B cell (primary cell): ENCODE data around the gene OR52E8. TPM values are rescaled to one million over a fixed set of nuclear protein-coding genes. Genes with fewer than 3 reads are reported as not detected.

Experiments
- ATAC-seq: fragments of 200-7000 bp; cut with Tn5 transposase; one replicate; pipeline ENCODE4 v1.10.0; 2021; ENCODE audit warnings: low read depth, mild to moderate bottlenecking, moderate number of reproducible peaks, moderate library complexity
- CTCF ChIA-PET: fragments of 350-600 bp; sonication (Branson Sonifier 250); formaldehyde crosslinking; loops from one replicate; lab custom pipeline; 2021; ENCODE audit warnings: antibody characterized with exemption, inconsistent platforms; lab: Charles Lee
- POLR2A ChIA-PET: fragments of 350-600 bp; sonication (Branson Sonifier 250); formaldehyde crosslinking; loops from one replicate; lab custom pipeline; 2021; ENCODE audit warnings: antibody characterized with exemption; lab: Charles Lee
- DNase-seq: peaks from one replicate; pipeline ENCODE4 v3.0.0; 2013
- H2AFZ ChIP-seq: 2 replicates; pipeline ENCODE4 v1.6.1; 2012; ENCODE audit warnings: mild to moderate bottlenecking, low read depth, low read length; ENCODE audit not compliant: insufficient read depth, poor library complexity, severe bottlenecking
- H3K27ac ChIP-seq, 2 donors: 1 replicate in 1 of 2; 2 replicates in 1 of 2; pipeline ENCODE4 v1.5.1; 2012 to 2013; ENCODE audit warnings: low read length in 2 of 2, mild to moderate bottlenecking in 2 of 2, moderate library complexity in 1 of 2
- H3K27me3 ChIP-seq, 4 experiments: fragments of 200-600 bp in 1 of 4; sonication (generic) in 1 of 4; replicated peaks in 1 of 4; 1 replicate in 2 of 4; 2 replicates in 2 of 4; pipeline versions ENCODE4 v1.6.1 to v1.7.0; 2013 to 2016; ENCODE audit warnings: low read length in 3 of 4, mild to moderate bottlenecking in 2 of 4, mixed read lengths in 1 of 4, moderate library complexity in 1 of 4; ENCODE audit not compliant: insufficient read depth in 4 of 4, control insufficient read depth in 3 of 4; ENCODE audit errors: control extremely low read depth in 1 of 4
- H3K36me3 ChIP-seq, 2 experiments: replicated peaks in 1 of 2; 1 replicate in 1 of 2; 2 replicates in 1 of 2; pipeline versions ENCODE4 v1.6.1 to v1.7.1; 2013; ENCODE audit warnings: low read length in 1 of 2; ENCODE audit not compliant: insufficient read depth in 2 of 2, control insufficient read depth in 1 of 2; ENCODE audit errors: control extremely low read depth in 1 of 2, extremely low read depth in 1 of 2
- H3K4me1 ChIP-seq, 2 donors: fragments of 200-600 bp in 1 of 2; sonication (generic) in 1 of 2; 1 replicate in 1 of 2; 2 replicates in 1 of 2; pipeline versions ENCODE4 v1.5.1 to v1.6.1; 2013 to 2017; ENCODE audit warnings: low read length in 2 of 2; ENCODE audit not compliant: control insufficient read depth in 2 of 2, insufficient read depth in 2 of 2
- H3K4me2 ChIP-seq: replicated peaks from 2 replicates; pipeline ENCODE3; 2012; ENCODE audit warnings: mild to moderate bottlenecking, low read depth, low read length; ENCODE audit not compliant: poor library complexity, severe bottlenecking
- H3K4me3 ChIP-seq, 5 experiments: fragments of 200-600 bp in 1 of 5; sonication (generic) in 1 of 5; 1 replicate in 3 of 5; 2 replicates in 2 of 5; pipeline versions ENCODE4 v1.5.1 to v1.7.0; 2011 to 2016; ENCODE audit warnings: low read length in 4 of 5, mild to moderate bottlenecking in 4 of 5, low read depth in 2 of 5, control low read depth in 1 of 5, moderate library complexity in 1 of 5; ENCODE audit not compliant: insufficient read depth in 1 of 5; ENCODE audit errors: control extremely low read depth in 1 of 5, extremely low read depth in 1 of 5
- H3K79me2 ChIP-seq: fragments of 200-600 bp; sonication (generic); one replicate; pipeline ENCODE4 v1.6.0; 2016; ENCODE audit warnings: low read length; ENCODE audit not compliant: control insufficient read depth, insufficient read depth
- H3K9ac ChIP-seq: fragments of 200-600 bp; sonication (generic); 2 replicates; pipeline ENCODE4 v1.6.1; 2017; ENCODE audit warnings: mild to moderate bottlenecking, low read length, moderate library complexity
- H3K9me3 ChIP-seq, 3 donors: one replicate each; pipeline versions ENCODE4 v1.6.1 to v1.7.1; 2013; ENCODE audit warnings: low read length in 2 of 3; ENCODE audit not compliant: control insufficient read depth in 2 of 3, insufficient read depth in 1 of 3; ENCODE audit errors: control extremely low read depth in 1 of 3
- H4K20me1 ChIP-seq: 2 replicates; pipeline ENCODE4 v1.6.0; 2012; ENCODE audit warnings: mild to moderate bottlenecking, low read length; ENCODE audit not compliant: insufficient read depth, control insufficient read depth, poor library complexity, severe bottlenecking
- H3K27ac Mint-ChIP-seq: one replicate; pipeline ENCODE4 v1.8.0; 2021; ENCODE audit warnings: mixed read lengths
- H3K27me3 Mint-ChIP-seq: one replicate; pipeline ENCODE4 v1.8.0; 2021; ENCODE audit warnings: mixed read lengths
- H3K4me1 Mint-ChIP-seq: one replicate; pipeline ENCODE4 v1.8.0; 2021; ENCODE audit warnings: mixed read lengths
- H3K4me3 Mint-ChIP-seq: one replicate; pipeline ENCODE4 v1.8.0; 2021; ENCODE audit warnings: mixed read lengths
- H3K9me3 Mint-ChIP-seq: one replicate; pipeline ENCODE4 v1.8.0; 2022; ENCODE audit warnings: mixed read lengths; ENCODE audit not compliant: insufficient read depth
- EZH2 ChIP-seq: IDR thresholded peaks from 2 replicates; pipeline ENCODE4 v1.6.1; 2012; ENCODE audit warnings: borderline replicate concordance, low read depth, mild to moderate bottlenecking, moderate library complexity, low read length; ENCODE audit not compliant: insufficient read depth, poor library complexity, severe bottlenecking
- WGBS: methylation state at CpG from one replicate; pipeline ENCODE4 v1.1.5; 2013; ENCODE audit warnings: missing lambda C conversion rate; ENCODE audit not compliant: insufficient coverage; 5-methylcytosine and 5-hydroxymethylcytosine counted together
- intact Hi-C: fragments of 100-400 bp; cut with micrococcal nuclease; formaldehyde crosslinking; loops from one replicate; pipeline ENCODE4 v1.10.0; 2022
- polyA plus RNA-seq: library from polyadenylated mRNA; depleted of rRNA; stranded (reverse); fragments of >200 nt; gene quantifications from 2 replicates; pipeline ENCODE4 v1.2.3, GENCODE V29; 2012
- total RNA-seq, 2 donors: library from RNA; stranded (reverse); fragments of 120-200 nt in 1 of 2; gene quantifications; 1 replicate in 1 of 2; 2 replicates in 1 of 2; pipeline versions ENCODE4 v1.2.3 to v1.2.4, GENCODE V29; 2013 to 2022
- TF ChIP-seq, protein P1 (sequence below): fragments of 200-600 bp; IDR thresholded peaks from one replicate; pipeline ENCODE4 v1.8.0; 2022; ENCODE audit warnings: antibody characterized with exemption, mild to moderate bottlenecking

OR52E8 gene
- total and polyA plus RNA-seq, 2 donors (not counting 1 experiment from before 2014, with no cell fraction given): not detected

DNA sequence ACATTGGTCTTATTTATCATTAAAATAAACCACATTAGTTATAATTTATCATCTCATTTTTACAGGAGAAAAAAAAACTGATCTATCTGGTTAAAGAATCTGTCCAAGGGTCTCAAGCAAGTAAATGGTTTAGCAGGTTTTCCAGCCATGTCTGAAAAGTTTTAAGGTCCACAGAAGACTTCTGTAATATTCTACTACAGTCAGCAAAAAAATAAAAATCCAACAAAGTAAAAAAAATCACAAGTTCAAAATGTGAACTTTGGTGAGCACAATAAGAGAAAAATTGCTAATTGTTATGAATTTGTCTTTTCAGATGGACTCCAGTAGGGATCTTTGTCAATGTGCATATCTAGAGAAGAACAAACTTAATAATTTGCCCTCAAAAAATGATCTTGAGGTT lies 24.3 kb upstream of the OR52E8 start:
- Histone ChIP-seq H3K27me3 (no peaks in the 10 kb centered on the region), H3K9ac (no peak overlapping the region), H2AFZ (no peak overlapping the region), H3K4me3 (no peak overlapping the region), H3K27ac (no peak overlapping the region), H3K36me3 (no peaks in the 10 kb centered on the region), H4K20me1 (no peaks in the 10 kb centered on the region), H3K4me2 (no peak overlapping the region), H3K4me1 (no peaks in the 10 kb centered on the region), H3K9me3 (no peaks in the 10 kb centered on the region), H3K79me2 (no peaks in the 10 kb centered on the region)
- no peaks in the 10 kb centered on the region for H3K9me3 Mint-ChIP-seq
- no peak overlapping the region for H3K27ac Mint-ChIP-seq
- H3K27me3 Mint-ChIP-seq: no peaks in the 10 kb centered on the region
- TF ChIP-seq, protein P1, sequence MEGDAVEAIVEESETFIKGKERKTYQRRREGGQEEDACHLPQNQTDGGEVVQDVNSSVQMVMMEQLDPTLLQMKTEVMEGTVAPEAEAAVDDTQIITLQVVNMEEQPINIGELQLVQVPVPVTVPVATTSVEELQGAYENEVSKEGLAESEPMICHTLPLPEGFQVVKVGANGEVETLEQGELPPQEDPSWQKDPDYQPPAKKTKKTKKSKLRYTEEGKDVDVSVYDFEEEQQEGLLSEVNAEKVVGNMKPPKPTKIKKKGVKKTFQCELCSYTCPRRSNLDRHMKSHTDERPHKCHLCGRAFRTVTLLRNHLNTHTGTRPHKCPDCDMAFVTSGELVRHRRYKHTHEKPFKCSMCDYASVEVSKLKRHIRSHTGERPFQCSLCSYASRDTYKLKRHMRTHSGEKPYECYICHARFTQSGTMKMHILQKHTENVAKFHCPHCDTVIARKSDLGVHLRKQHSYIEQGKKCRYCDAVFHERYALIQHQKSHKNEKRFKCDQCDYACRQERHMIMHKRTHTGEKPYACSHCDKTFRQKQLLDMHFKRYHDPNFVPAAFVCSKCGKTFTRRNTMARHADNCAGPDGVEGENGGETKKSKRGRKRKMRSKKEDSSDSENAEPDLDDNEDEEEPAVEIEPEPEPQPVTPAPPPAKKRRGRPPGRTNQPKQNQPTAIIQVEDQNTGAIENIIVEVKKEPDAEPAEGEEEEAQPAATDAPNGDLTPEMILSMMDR: no peak
- TF ChIP-seq EZH2: no peak
- DNase-seq (no peak), ATAC-seq (no peak)
- ChIA-PET POLR2A (no interaction called here), CTCF (interaction anchor here (1.3 to 1.6 kb wide), 2 partner anchors 9 to 12 kb away, joined by 3 to 5 read pairs; partner anchors contain the start of gene OR52E5)
- intact Hi-C loops: no loop called here
- H3K4me3 Mint-ChIP-seq: no peak overlapping the region
- H3K4me1 Mint-ChIP-seq: no peaks in the 10 kb centered on the region

- H3K27me3 Mint-ChIP-seq: no peaks in the 10 kb centered on the region
- CTCF ChIA-PET: no interaction called here
- Histone ChIP-seq H3K27ac (no peak within 1 kb of the TSS), H3K36me3 (no peaks in the 10 kb centered on the region), H3K4me2 (no peak within 1 kb of the TSS), H3K79me2 (no peaks in the 10 kb centered on the region), H3K4me3 (no peak within 1 kb of the TSS), H4K20me1 (no peaks in the 10 kb centered on the region), H2AFZ (no peak within 1 kb of the TSS), H3K9ac (no peak within 1 kb of the TSS), H3K27me3 (no peaks in the 10 kb centered on the region), H3K4me1 (no peaks in the 10 kb centered on the region), H3K9me3 (no peaks in the 10 kb centered on the region)
- POLR2A ChIA-PET: no interaction called here
- H3K27ac Mint-ChIP-seq: no peak within 1 kb of the TSS
- ATAC-seq (no peak), DNase-seq (no peak)
- intact Hi-C loops: no loop called here
- no peaks in the 10 kb centered on the region for H3K4me1 Mint-ChIP-seq
- TF ChIP-seq, protein P1: no peak
- no peak for TF ChIP-seq EZH2
- WGBS: 85% methylated on average over 4 of the region's 4 CpGs
- no peak within 1 kb of the TSS for H3K4me3 Mint-ChIP-seq
- H3K9me3 Mint-ChIP-seq: no peaks in the 10 kb centered on the region
These were observed 22.8 kb upstream of the OR52E8 start, which contains the start of gene OR52E4 for GRCh38 chr11:5880329-5880728. Gene OR52E4 (plus strand): TSS chr11:5880629. CDS start chr11:5884293, 3,664 bp downstream.
